Fibroblast of lung (primary cell): ENCODE results near the gene BCL7C. TPM values are rescaled to one million over a fixed set of nuclear protein-coding genes. Genes with fewer than 3 reads are reported as not detected.
"Not testable (repeated sequence)": the region's sequence is repeated elsewhere in the genome, so short reads cannot be mapped to it uniquely, and the experiment has no call there.

Experiments used
- DNase-seq, 2 donors: peaks; one replicate each; pipeline versions ENCODE4 v3.0.0 to v3.0.0-alpha.2; 2010; ENCODE audit warnings: low read depth in 2 of 2
- H2AFZ ChIP-seq: 2 replicates; pipeline ENCODE4 v1.5.1; 2012; ENCODE audit warnings: low read length, control low read depth, inconsistent platforms
- H3K27ac ChIP-seq: 2 replicates; pipeline ENCODE4 v1.5.1; 2011; ENCODE audit warnings: low read length, control low read depth; ENCODE audit not compliant: insufficient read depth
- H3K27me3 ChIP-seq: 2 replicates; pipeline ENCODE4 v1.5.1; 2011; ENCODE audit warnings: mild to moderate bottlenecking, low read length; ENCODE audit not compliant: control insufficient read depth, insufficient read depth
- H3K36me3 ChIP-seq: 2 replicates; pipeline ENCODE4 v1.5.1; 2011; ENCODE audit warnings: low read length; ENCODE audit not compliant: control insufficient read depth, insufficient read depth
- H3K4me1 ChIP-seq: 2 replicates; pipeline ENCODE4 v1.5.1; 2011; ENCODE audit warnings: low read length; ENCODE audit not compliant: control insufficient read depth, insufficient read depth; ENCODE audit errors: extremely low read depth
- H3K4me2 ChIP-seq: 2 replicates; pipeline ENCODE4 v1.5.1; 2011; ENCODE audit warnings: low read length, control low read depth; ENCODE audit not compliant: insufficient read depth; ENCODE audit errors: extremely low read depth
- H3K4me3 ChIP-seq, 4 experiments: fragments of 200-600 bp in 1 of 4; sonication (generic) in 1 of 4; replicated peaks in 1 of 4; 2 replicates each; pipeline ENCODE4 v1.5.1; 2011 to 2016; ENCODE audit warnings: low read length in 4 of 4, low read depth in 3 of 4, mild to moderate bottlenecking in 3 of 4, control low read depth in 2 of 4, inconsistent platforms in 1 of 4, mixed read lengths in 1 of 4; ENCODE audit not compliant: insufficient read depth in 1 of 4; ENCODE audit errors: control extremely low read depth in 1 of 4
- H3K79me2 ChIP-seq: 2 replicates; pipeline ENCODE4 v1.5.1; 2012; ENCODE audit warnings: mild to moderate bottlenecking, low read length, inconsistent platforms; ENCODE audit not compliant: control insufficient read depth, insufficient read depth
- H3K9ac ChIP-seq: 2 replicates; pipeline ENCODE4 v1.5.1; 2011; ENCODE audit warnings: mild to moderate bottlenecking, low read length, control low read depth; ENCODE audit not compliant: insufficient read depth
- H3K9me3 ChIP-seq: 2 replicates; pipeline ENCODE4 v1.5.1; 2012; ENCODE audit warnings: low read depth, low read length; ENCODE audit not compliant: control insufficient read depth, insufficient read depth
- H4K20me1 ChIP-seq: 2 replicates; pipeline ENCODE4 v1.5.1; 2011; ENCODE audit warnings: low read length; ENCODE audit not compliant: control insufficient read depth, insufficient read depth; ENCODE audit errors: extremely low read depth
- EZH2 ChIP-seq: IDR thresholded peaks from 2 replicates; pipeline ENCODE4 v1.5.1; 2012; ENCODE audit warnings: low read length, control low read depth, mild to moderate bottlenecking; ENCODE audit errors: missing control alignments
- polyA plus RNA-seq, 2 donors: library from polyadenylated mRNA; depleted of rRNA in 1 of 2; stranded (reverse) in 1 of 2; unstranded in 1 of 2; fragments of >200 nt; gene quantifications; 2 replicates each; pipeline ENCODE4 v1.2.1, GENCODE V29; 2011 to 2012; ENCODE audit warnings: missing spikeins in 1 of 2
- total RNA-seq: library from RNA; depleted of rRNA; stranded (reverse); fragments of >200 nt; gene quantifications from 2 replicates; pipeline ENCODE4 v1.2.1, GENCODE V29; 2014
- TF ChIP-seq, protein P1 (sequence below), 2 donors: IDR thresholded peaks in 1 of 2; conservative IDR thresholded peaks in 1 of 2; 1 replicate in 1 of 2; 2 replicates in 1 of 2; pipeline ENCODE4 v1.5.1; 2011 to 2012; ENCODE audit warnings: low read length in 2 of 2, control low read depth in 1 of 2, inconsistent platforms in 1 of 2, low read depth in 1 of 2, mild to moderate bottlenecking in 1 of 2

BCL7C gene
- total and polyA plus RNA-seq, 2 donors (not counting 1 experiment from before 2014, with no cell fraction given): 25.6 to 28.2 TPM

DNA sequence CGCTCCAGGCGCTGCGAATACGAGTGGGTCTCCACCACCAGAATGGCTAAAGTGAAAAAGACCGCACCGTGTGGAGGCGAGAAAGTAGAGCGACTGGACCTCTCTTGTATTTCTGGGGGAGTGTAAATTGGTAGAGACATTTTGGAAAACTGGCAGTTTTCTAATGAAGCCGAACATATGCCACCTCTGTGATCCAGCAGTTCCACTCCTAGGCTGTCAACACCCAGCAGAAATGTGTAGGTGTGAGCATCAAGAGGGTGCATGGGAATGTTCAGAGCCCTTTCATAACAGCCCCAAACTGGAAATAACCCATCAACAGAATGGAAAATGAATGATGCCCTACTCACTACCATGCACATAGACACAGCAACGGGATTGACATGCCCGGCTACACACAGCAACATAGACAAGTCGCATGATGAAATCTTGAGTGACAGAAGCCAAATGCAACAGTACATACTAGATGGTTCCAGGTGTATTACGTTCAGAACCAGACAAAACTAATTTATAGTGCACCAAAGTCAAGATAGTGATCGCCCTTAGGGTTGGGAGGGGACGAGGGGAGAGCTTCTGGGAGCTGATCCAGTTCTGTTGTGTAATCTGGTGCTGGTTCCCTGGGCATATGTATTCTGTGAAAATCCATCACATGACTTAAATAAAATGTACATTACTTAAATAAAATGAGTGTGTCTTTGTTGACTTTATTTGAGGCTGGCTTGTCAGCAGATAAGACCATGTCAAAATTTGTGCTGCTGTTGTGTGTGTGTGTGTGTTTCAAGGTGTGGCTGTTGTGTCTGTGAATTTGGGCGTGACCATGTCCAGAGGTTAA is 877 bp upstream of the BCL7C start:
- Histone ChIP-seq H3K27me3 (no peaks in the 10 kb centered on the region), H3K9me3 (no peaks in the 10 kb centered on the region), H4K20me1 (no peaks in the 10 kb centered on the region), H3K4me1 (peaks cover 24% of the 10 kb centered on the region), H3K4me2 (peak overlapping the region; percentile 88), H3K4me3 (peak overlapping the region; percentile 36 to 83 (median 51)), H3K36me3 (peaks cover 1% of the 10 kb centered on the region), H3K9ac (peak overlapping the region; percentile 93), H3K79me2 (peaks cover 12% of the 10 kb centered on the region), H3K27ac (peak overlapping the region; percentile 82), H2AFZ (peak overlapping the region; percentile 98)
- peak in 1 of 2 donors; percentile 57 for DNase-seq
- TF ChIP-seq, protein P1, sequence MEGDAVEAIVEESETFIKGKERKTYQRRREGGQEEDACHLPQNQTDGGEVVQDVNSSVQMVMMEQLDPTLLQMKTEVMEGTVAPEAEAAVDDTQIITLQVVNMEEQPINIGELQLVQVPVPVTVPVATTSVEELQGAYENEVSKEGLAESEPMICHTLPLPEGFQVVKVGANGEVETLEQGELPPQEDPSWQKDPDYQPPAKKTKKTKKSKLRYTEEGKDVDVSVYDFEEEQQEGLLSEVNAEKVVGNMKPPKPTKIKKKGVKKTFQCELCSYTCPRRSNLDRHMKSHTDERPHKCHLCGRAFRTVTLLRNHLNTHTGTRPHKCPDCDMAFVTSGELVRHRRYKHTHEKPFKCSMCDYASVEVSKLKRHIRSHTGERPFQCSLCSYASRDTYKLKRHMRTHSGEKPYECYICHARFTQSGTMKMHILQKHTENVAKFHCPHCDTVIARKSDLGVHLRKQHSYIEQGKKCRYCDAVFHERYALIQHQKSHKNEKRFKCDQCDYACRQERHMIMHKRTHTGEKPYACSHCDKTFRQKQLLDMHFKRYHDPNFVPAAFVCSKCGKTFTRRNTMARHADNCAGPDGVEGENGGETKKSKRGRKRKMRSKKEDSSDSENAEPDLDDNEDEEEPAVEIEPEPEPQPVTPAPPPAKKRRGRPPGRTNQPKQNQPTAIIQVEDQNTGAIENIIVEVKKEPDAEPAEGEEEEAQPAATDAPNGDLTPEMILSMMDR (conservative IDR thresholded peaks at IDR 0.05 in 1 of 2, IDR thresholded peaks at IDR 0.05 in 1 of 2; ENCODE audit: low read depth in 1 of 2, low read length in 2 of 2): no peak

DNA sequence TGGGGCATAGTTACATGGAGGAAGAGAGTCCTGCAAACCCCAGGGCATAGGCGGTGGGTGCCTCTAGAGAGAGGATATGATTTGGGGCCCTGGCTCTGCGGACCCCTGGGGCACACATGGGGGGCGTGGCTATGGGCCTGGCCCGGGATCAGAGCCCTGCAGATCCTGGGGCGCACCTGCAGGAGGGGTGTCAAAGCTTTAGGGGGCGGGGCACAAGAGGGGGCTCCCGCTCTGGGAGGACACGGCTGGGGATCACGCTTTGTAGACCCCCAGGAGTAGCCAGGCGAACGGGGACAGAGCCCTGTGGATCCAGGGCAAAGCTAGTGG is 497 bp downstream of the BCL7C start:
- TF ChIP-seq, protein P1 (conservative IDR thresholded peaks at IDR 0.05 in 1 of 2, IDR thresholded peaks at IDR 0.05 in 1 of 2; ENCODE audit: low read depth in 1 of 2, low read length in 2 of 2): no peak
- TF ChIP-seq EZH2: no peak
- Histone ChIP-seq H3K27me3 (no peaks in the 10 kb centered on the region), H3K4me1 (peaks cover 24% of the 10 kb centered on the region), H2AFZ (peak overlapping the region; percentile 81), H3K9ac (peak overlapping the region; percentile 93), H3K9me3 (no peaks in the 10 kb centered on the region), H3K4me3 (peak overlapping the region; percentile 77 to 90 (median 85)), H3K4me2 (peak overlapping the region; percentile 98), H4K20me1 (no peaks in the 10 kb centered on the region), H3K27ac (peak overlapping the region; percentile 71), H3K36me3 (peaks cover 5% of the 10 kb centered on the region), H3K79me2 (peaks cover 12% of the 10 kb centered on the region)
- no peak for DNase-seq

GRCh38 chr16:30892670-30893416 is 1.0 kb downstream of the BCL7C start:
- DNase-seq: no peak
- peak overlapping the region; percentile 93 for H3K9ac ChIP-seq
- peak overlapping the region; percentile 77 to 90 (median 85) for H3K4me3 ChIP-seq
- no peaks in the 10 kb centered on the region for H4K20me1 ChIP-seq
- peaks cover 6% of the 10 kb centered on the region for H3K36me3 ChIP-seq
- H2AFZ ChIP-seq: no peak overlapping the region
- peaks cover 24% of the 10 kb centered on the region for H3K4me1 ChIP-seq
- TF ChIP-seq EZH2: no peak
- TF ChIP-seq, protein P1 (conservative IDR thresholded peaks at IDR 0.05 in 1 of 2, IDR thresholded peaks at IDR 0.05 in 1 of 2; ENCODE audit: low read depth in 1 of 2, low read length in 2 of 2): no peak
- H3K4me2 ChIP-seq: peak overlapping the region; percentile 98
- no peaks in the 10 kb centered on the region for H3K9me3 ChIP-seq
- H3K27me3 ChIP-seq: no peaks in the 10 kb centered on the region
- H3K79me2 ChIP-seq: peaks cover 12% of the 10 kb centered on the region
- H3K27ac ChIP-seq: no peak overlapping the region

- not testable (repeated sequence) for H3K27me3 ChIP-seq, H2AFZ ChIP-seq, H3K9me3 ChIP-seq, H3K4me2 ChIP-seq, DNase-seq, H3K27ac ChIP-seq, H4K20me1 ChIP-seq, H3K4me3 ChIP-seq, H3K9ac ChIP-seq
- peaks cover 12% of the 10 kb centered on the region for H3K79me2 ChIP-seq
- H3K4me1 ChIP-seq: peaks cover 24% of the 10 kb centered on the region
- peaks cover 12% of the 10 kb centered on the region for H3K36me3 ChIP-seq
Measured at GRCh38 chr16:30891043-30891823, 2.6 kb downstream of the BCL7C start.
